Esophagus (tissue), 2 donors: ENCODE results near the gene MUC12. TPM values are rescaled to one million over a fixed set of nuclear protein-coding genes. Genes with fewer than 3 reads are reported as not detected.
"Not testable (repeated sequence)": the region's sequence is repeated elsewhere in the genome, so short reads cannot be mapped to it uniquely, and the experiment has no call there.

Experiments
- H3K27ac ChIP-seq, 2 donors: one replicate each; pipeline ENCODE4 v1.5.1; 2013; ENCODE audit warnings: low read depth in 2 of 2, mild to moderate bottlenecking in 2 of 2, inconsistent platforms in 1 of 2, low read length in 1 of 2, moderate library complexity in 1 of 2
- H3K27me3 ChIP-seq, 2 donors: one replicate each; pipeline ENCODE4 v1.6.1; 2013; ENCODE audit warnings: low read length in 2 of 2, control low read depth in 1 of 2, mild to moderate bottlenecking in 1 of 2; ENCODE audit not compliant: insufficient read depth in 2 of 2, control insufficient read depth in 1 of 2
- H3K36me3 ChIP-seq, 2 donors: one replicate each; pipeline ENCODE4 v1.6.1; 2013; ENCODE audit warnings: low read length in 1 of 2; ENCODE audit not compliant: control insufficient read depth in 2 of 2, insufficient read depth in 2 of 2
- H3K4me1 ChIP-seq, 2 donors: one replicate each; pipeline ENCODE4 v1.6.1; 2013; ENCODE audit warnings: low read length in 1 of 2; ENCODE audit not compliant: control insufficient read depth in 2 of 2, insufficient read depth in 2 of 2
- H3K4me3 ChIP-seq, 2 donors: one replicate each; pipeline ENCODE4 v1.5.1; 2013; ENCODE audit warnings: low read length in 2 of 2, mild to moderate bottlenecking in 2 of 2, low read depth in 1 of 2, moderate library complexity in 1 of 2
- H3K9me3 ChIP-seq, 2 donors: one replicate each; pipeline ENCODE4 v1.6.1; 2013; ENCODE audit warnings: mild to moderate bottlenecking in 2 of 2, low read depth in 1 of 2, low read length in 1 of 2, moderate library complexity in 1 of 2; ENCODE audit not compliant: control insufficient read depth in 2 of 2, insufficient read depth in 1 of 2
- WGBS, 2 donors: extraction: QIAGEN DNeasy Blood & Tissue Kit; methylation state at CpG; one replicate each; pipeline ENCODE4 v1.1.7; 2013; 5-methylcytosine and 5-hydroxymethylcytosine counted together
- polyA plus RNA-seq, 2 donors: library from polyadenylated mRNA; stranded (reverse); fragments of 200-250 nt; gene quantifications; one replicate each; pipeline ENCODE4 v1.2.3, GENCODE V29; 2013
- donor health status: healthy with polysubstance abuse.
- donor health status: Bipolar disorder and iron deficiency.

MUC12 gene
- polyA plus RNA-seq, 2 donors = 0.13 to 0.28 TPM

- H3K4me3 ChIP-seq, H3K9me3 ChIP-seq, H3K4me1 ChIP-seq, H3K27ac ChIP-seq, H3K36me3 ChIP-seq, H3K27me3 ChIP-seq: not testable (repeated sequence)
- WGBS, 2 donors = 81 to 83% methylated on average over 9 to 10 of the region's 10 CpGs
Observed at GRCh38 chr7:101000025-101000424, 30.7 kb downstream of the MUC12 start.

- 87 to 100% methylated on average over 2 of the region's 8 CpGs for WGBS, 2 donors
- not testable (repeated sequence) for H3K36me3 ChIP-seq, H3K4me3 ChIP-seq, H3K27ac ChIP-seq, H3K4me1 ChIP-seq, H3K27me3 ChIP-seq, H3K9me3 ChIP-seq
Observed at GRCh38 chr7:101002333-101002732, 33.0 kb downstream of the MUC12 start.

- H3K27ac ChIP-seq, H3K9me3 ChIP-seq, H3K4me3 ChIP-seq, H3K4me1 ChIP-seq, H3K27me3 ChIP-seq, H3K36me3 ChIP-seq: not testable (repeated sequence)
- WGBS, 2 donors = 58 to 59% methylated on average over 2 of the region's 2 CpGs
Observed at GRCh38 chr7:101007361-101007760, 38.0 kb downstream of the MUC12 start.

DNA sequence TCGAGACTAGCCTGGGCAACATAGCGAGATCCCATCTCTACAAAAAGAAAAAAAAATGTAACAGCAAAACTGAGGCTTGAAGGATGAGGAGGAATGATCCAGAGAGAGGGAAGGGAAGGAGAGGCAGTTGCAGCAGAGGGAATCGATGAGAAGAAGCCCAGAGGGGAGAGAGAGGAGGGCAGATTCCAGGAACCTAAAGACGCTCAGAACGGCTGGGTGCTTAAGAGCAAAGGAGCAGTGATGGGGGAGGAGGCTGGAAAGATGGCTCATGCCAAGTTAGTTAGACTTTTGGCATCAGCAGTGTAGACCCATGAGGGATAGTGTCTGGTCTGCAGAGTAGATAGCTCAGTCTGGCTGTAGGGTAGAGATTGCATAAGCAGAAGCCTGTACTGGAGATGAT, 40.3 kb downstream of the MUC12 start:
- 82 to 83% methylated on average over 5 of the region's 5 CpGs for WGBS, 2 donors
- H3K4me1 ChIP-seq = no peaks in the 10 kb centered on the region
- H3K36me3 ChIP-seq = no peaks in the 10 kb centered on the region

DNA sequence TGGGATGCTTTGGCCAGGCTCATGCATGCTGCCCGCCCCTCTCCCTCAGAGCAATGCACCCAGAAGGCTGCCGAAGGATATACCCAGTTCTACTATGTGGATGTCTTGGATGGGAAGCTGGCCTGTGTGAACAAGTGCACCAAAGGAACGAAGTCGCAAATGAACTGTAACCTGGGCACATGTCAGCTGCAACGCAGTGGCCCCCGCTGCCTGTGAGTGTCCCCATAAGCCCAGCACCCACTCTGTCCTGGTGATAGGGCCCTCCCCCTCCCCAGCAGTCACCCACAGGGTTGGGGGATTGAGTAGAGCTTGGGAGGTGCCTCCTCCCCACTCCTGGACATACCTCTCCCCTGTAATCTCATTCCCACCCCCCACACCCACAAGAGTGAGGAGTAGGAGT, 43.6 kb downstream of the MUC12 start:
- no peaks in the 10 kb centered on the region for H3K36me3 ChIP-seq
- WGBS, 2 donors = 91 to 94% methylated on average over 6 of the region's 6 CpGs
- no peaks in the 10 kb centered on the region for H3K27me3 ChIP-seq
- H3K4me1 ChIP-seq = peaks cover 0 to 3% of the 10 kb centered on the region in 2 donors
- H3K9me3 ChIP-seq = no peaks in the 10 kb centered on the region
- H3K27ac ChIP-seq = no peak overlapping the region
- no peak overlapping the region for H3K4me3 ChIP-seq

More for the DNA sequence above, 40.3 kb downstream of the MUC12 start:
- Histone ChIP-seq H3K27me3 (no peaks in the 10 kb centered on the region), H3K9me3 (peaks cover 0 to 2% of the 10 kb centered on the region in 2 donors), H3K4me3 (no peak overlapping the region), H3K27ac (no peak overlapping the region)

GRCh38 chr7:101015626-101016025, 46.3 kb downstream of the MUC12 start:
- Histone ChIP-seq H3K4me3 (no peak overlapping the region), H3K36me3 (no peaks in the 10 kb centered on the region), H3K27me3 (no peaks in the 10 kb centered on the region), H3K9me3 (no peaks in the 10 kb centered on the region), H3K27ac (no peak overlapping the region), H3K4me1 (peaks cover 0 to 3% of the 10 kb centered on the region in 2 donors)
- 81 to 89% methylated on average over 8 of the region's 8 CpGs for WGBS, 2 donors

DNA sequence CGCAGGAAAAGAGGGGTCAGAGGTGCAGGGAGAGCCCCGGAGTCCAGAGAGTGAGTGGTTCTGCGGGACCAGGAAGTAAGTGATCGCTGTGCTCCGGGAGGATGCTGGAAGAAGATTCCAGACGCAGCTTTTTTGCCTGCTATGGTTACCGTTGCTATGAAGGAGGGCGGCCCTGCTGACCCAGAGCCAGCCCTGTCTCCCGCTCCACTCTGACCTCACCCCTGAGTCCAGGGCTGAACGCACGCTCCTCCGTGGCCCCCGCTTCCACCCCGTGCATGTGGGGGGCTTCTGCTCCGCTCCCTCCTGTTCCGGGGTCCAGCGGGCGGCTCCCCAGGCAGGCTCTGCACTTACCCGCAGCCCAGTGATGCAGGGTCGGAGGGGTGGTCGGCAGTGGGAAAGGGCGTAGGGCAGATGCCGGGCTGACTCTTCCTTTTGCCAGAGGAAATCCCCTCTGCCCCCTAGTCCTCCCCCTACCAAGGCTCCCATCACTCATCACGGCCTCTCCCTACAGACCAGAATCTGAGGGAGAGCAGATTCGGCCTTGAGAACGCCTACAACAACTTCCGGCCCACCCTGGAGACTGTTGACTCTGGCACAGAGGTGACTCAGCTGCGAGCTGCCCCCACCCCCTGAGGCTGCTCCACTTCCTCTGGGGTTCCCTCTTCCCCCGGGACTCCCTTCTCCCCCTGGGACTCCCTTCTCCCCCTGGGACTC, 47.9 kb downstream of the MUC12 start:
- H3K4me1 ChIP-seq = peaks cover 0 to 3% of the 10 kb centered on the region in 2 donors
- 1 to 2% methylated on average over 28 to 29 of the region's 29 CpGs for WGBS, 2 donors
- peak overlapping the region in 1 of 2 donors; percentile 51 for H3K27ac ChIP-seq
- no peaks in the 10 kb centered on the region for H3K27me3 ChIP-seq
- H3K4me3 ChIP-seq = peak overlapping the region; percentile 25 to 44
- no peaks in the 10 kb centered on the region for H3K36me3 ChIP-seq
- H3K9me3 ChIP-seq = no peaks in the 10 kb centered on the region

GRCh38 chr7:101018271-101019167, 49.2 kb downstream of the MUC12 start:
- Histone ChIP-seq H3K36me3 (no peaks in the 10 kb centered on the region), H3K27ac (no peak overlapping the region), H3K27me3 (no peaks in the 10 kb centered on the region), H3K9me3 (no peaks in the 10 kb centered on the region), H3K4me3 (no peak overlapping the region), H3K4me1 (peaks cover 0 to 3% of the 10 kb centered on the region in 2 donors)
- WGBS, 2 donors = 42 to 43% methylated on average over 11 to 14 of the region's 14 CpGs

DNA sequence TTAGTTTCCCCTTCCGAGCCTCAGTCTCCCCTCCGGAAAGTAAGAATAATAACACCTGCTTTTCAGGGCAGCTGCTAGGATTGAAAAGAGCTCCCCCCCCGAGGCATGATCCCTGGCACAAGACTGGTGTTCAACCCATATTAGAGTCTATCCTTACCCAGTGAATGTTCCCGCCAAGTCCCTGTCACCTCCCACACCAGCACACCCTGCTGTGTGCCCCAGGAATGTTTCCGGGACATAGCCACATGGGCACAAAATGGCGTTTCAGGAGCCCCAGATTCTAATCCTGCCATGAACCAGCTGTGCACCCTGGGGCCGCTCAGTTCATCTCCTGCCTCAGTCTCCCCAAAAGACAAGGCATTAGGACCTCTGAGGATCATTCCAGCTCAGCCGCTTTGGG, 51.1 kb downstream of the MUC12 start:
- Histone ChIP-seq H3K4me1 (peaks cover 0 to 3% of the 10 kb centered on the region in 2 donors), H3K9me3 (no peaks in the 10 kb centered on the region), H3K36me3 (no peaks in the 10 kb centered on the region), H3K27ac (no peak overlapping the region), H3K27me3 (no peaks in the 10 kb centered on the region), H3K4me3 (no peak overlapping the region)
- WGBS, 2 donors = 72 to 77% methylated on average over 8 of the region's 8 CpGs
